Right lobe of liver (tissue), 4 donors: ENCODE data around the gene RPL22.

ENCODE experiments used
- POLR2A ChIP-seq: fragments of 450-650 bp; IDR thresholded peaks from one replicate; pipeline ENCODE4 v1.6.1; 2017; ENCODE audit warnings: antibody characterized with exemption, mild to moderate bottlenecking
- TF ChIP-seq, protein P1 (sequence below), 4 donors: fragments of 200-600 bp in 3 of 4; fragments of 450-650 bp in 1 of 4; IDR thresholded peaks; one replicate each; pipeline versions ENCODE4 v1.5.1 to v1.8.0; 2016 to 2022; ENCODE audit warnings: antibody characterized with exemption in 4 of 4, mild to moderate bottlenecking in 2 of 4
- donor health status: DM: no; HTN: no; CAD: no.
- donor health status: DM: no; HTN: no; CAD: no.
- donor health status: DM: no; HTN: yes; CAD: no.

DNA sequence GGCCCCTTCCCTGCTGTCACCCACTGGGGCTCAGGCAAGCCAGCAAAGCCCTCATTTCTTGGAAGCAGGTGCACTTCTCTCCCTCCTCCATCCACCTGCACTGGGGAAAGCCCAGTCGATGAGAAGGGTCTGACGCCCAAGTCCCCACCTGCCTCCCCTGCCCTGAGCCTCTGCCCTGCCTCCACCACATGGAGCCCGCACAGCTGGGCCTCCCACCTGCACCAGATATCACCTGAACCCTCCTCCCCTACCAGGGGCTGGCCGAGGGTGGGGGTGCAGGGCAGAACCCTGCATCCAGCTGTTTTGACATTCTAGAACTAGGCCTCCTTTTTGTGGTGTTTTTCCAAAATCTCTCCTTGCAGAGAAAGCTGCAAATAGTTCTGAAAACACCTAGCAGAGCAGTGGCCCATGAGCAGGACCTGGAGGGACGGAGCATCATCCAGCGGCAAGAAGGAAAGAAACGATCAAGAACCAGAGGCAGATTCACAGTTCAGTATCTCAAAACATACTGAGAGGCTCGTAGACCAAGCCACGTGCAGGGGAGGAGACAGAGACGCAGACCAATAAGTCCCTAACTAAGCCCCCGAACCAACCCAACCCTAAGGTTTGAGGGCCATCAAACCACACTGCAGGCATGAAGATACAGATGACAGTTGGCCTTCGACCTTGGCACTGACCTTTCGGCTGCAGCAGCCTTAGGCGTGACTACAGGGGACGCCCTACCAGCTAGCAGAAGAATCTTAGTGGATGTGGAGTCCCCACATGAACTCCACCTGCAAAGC is 36.0 kb downstream of the RPL22 start:
- TF ChIP-seq POLR2A: no peak
- TF ChIP-seq, protein P1, sequence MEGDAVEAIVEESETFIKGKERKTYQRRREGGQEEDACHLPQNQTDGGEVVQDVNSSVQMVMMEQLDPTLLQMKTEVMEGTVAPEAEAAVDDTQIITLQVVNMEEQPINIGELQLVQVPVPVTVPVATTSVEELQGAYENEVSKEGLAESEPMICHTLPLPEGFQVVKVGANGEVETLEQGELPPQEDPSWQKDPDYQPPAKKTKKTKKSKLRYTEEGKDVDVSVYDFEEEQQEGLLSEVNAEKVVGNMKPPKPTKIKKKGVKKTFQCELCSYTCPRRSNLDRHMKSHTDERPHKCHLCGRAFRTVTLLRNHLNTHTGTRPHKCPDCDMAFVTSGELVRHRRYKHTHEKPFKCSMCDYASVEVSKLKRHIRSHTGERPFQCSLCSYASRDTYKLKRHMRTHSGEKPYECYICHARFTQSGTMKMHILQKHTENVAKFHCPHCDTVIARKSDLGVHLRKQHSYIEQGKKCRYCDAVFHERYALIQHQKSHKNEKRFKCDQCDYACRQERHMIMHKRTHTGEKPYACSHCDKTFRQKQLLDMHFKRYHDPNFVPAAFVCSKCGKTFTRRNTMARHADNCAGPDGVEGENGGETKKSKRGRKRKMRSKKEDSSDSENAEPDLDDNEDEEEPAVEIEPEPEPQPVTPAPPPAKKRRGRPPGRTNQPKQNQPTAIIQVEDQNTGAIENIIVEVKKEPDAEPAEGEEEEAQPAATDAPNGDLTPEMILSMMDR (IDR thresholded peaks at IDR 0.05): no peak
